HG03103 (cell line): Measurements from ENCODE around the gene MTCL1.

Source experiments
- ATAC-seq: cut with Tn5 transposase; IDR thresholded peaks from one replicate; pipeline ENCODE4 v1.9.1; 2021; ENCODE audit warnings: low read depth; ENCODE audit not compliant: unreplicated experiment

MTCL1 gene

DNA sequence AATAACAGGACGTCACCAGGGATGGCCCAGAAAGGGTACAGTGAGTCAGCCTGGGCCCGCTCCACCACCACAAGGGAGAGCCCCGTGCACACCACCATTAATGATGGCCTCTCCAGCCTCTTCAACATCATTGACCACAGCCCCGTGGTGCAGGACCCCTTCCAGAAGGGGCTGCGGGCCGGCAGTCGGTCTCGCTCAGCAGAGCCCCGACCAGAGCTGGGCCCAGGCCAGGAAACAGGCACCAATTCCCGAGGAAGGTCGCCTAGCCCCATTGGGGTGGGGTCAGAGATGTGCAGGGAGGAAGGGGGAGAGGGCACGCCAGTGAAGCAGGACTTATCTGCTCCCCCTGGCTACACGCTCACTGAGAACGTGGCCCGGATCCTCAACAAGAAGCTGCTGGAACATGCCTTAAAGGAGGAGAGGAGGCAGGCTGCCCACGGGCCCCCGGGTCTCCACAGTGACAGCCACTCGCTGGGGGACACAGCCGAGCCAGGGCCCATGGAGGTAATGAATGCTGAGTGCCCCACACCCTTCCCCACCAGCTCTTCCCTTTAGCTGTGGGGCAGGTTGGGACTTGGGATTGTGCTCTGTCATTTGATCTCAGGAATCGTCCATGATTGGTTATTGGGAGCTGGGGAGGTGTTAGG is 120.5 kb downstream of the MTCL1 start:
- no peak for ATAC-seq

DNA sequence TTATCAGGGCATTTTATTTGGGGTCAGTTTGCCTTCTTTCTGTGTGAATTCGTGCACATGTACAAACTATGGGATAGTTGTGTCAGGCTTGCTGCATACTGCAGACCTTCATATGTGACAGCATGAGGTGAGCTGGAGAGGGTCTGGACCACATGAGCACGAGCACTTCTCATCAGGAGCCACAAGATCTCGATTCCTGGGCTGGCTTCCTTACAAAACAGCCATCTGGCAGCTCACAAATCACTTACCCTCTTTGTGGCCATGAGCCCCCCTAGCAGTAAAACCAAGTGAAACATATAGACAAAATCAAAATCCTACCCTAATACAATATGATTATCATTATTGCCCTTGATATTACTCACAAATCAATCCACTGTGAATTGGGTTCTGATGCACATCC is 121.2 kb downstream of the MTCL1 start:
- ATAC-seq: no peak

DNA sequence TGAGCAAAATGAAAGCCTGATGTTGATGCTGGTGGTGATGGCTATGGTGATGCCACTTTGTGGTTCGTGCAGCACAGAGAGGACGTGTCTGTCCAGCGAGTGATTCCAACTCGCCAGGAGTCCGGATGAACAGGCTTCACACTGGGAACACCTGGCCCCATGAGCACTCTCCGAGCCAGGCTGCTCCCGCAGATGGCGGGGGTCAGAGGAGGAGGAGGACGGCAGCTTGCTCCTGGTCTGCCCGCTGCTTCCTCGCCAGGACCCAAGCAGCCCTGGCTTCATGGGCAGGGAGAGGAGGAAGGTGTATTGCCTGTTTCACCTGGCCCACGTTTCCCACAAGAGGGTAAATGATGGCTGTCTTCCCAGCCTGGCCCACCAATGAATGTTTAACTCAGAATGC is 121.6 kb downstream of the MTCL1 start:
- ATAC-seq: no peak

DNA sequence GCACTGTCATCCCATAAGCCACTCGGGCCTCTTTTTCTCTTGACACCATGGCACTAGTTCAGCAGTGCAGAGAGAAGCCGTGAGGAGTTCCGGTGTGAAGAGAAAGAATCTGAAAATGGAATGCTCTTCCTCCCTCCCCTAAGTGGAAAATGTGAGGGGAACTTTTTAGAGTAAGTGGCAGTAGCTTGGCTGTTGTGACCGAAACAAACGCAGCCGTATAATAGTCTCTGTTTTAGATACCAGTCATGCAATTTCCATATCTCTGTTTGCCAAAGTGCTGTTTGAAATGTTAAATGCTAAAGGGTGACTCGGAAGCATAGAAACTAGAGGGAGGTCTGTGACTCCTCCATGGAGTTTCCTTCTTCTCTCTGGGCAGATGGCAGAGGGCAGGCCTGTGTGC is 122.9 kb downstream of the MTCL1 start:
- no peak for ATAC-seq

DNA sequence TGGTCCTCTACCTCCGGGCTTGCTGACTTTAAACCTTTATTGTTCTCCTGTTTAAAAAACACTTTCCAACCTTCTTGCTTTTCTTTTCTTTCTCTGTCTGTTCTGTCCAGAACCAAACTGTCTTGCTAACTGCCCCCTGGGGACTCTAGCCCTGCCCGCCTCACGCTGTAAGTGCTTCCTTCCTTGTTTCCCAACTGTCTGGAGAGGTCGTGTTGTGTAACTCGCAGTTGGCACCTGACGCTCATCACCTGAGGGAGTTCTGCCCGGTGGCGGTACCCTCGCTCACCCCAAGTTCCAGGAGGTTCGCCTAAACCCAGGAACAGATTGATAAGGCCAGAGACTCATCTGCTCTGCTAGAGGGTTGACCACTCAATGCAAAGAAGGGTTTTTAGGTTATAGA is 123.4 kb downstream of the MTCL1 start:
- no peak for ATAC-seq

DNA sequence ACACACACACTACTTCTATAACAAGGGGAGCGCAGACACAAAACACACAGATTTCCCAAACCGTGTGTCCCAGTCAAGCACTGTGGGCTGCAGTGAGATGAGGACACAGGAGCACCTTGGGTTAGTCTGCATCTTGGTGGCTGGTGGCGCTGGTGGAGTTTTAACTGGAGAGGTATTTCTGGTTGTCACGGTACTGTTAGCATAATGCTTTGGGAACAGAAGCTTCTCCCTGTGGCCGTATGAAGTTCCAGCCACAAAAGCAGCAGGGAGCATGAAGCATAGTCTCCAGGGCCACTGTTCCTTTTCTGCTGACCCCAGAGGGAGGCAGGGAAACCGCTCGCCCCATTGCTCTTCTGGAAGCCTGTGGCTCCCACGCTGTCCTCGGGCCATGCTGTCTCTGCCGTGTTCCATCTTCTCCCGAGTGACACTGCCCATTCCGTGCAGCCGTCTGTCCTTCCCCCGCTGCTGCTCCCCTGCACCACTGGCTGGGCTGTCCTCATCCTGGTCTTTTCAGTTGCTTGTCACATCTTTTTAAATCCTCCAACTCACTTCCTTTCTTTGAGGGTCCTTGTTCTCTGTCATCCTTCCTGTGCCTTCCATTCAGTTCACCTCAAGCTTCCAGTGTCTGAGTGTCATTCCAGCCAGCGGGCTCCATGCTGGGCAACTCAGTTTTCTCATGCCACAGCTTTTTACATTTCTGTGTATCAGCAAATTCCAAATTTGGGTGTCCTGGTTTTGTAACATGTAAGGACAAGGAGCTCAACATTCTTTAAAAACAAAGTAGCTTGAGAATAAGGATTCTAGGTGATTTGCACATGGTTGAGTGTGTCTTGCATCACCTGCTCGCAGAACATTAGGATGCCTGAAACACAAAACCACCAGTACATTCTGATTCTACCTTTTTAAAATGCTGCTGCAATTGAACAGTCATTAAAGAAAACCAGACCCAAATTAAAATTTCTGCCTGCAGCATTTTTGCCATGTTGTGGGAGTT is 125.0 kb downstream of the MTCL1 start:
- ATAC-seq: no peak

DNA sequence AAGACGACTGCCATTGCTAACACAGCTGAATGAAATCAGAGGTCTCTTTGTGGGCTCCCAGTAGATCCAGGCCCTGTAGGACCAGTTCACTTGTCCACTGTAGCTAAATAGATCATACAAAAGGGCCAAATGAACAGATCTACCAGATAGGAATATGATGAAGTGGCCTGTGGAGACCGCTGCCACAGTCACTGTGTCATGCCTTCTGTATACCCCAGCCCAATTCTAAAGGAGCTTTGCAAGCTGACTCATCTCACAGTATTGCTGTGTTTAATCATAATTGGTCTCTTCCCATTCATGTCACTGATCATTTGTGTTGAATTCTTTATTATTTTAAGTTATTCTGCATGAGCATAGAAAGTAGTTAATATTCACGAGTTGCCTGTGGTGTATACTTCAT is 125.8 kb downstream of the MTCL1 start:
- no peak for ATAC-seq

DNA sequence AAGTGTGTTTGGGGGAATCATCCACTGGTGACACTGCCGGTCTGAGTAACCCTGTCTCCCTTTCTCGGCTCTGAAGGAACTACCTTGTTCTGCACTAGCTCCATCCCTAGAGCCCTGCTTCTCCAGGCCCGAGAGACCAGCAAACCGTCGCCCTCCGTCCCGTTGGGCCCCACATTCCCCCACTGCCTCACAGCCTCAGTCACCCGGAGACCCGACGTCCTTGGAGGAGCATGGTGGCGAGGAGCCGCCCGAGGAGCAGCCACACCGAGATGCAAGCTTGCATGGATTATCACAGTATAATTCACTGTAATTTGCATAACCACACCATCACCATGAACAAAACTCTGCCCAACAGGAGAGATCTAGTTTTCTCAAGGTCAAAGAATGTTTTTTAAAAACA is 126.2 kb downstream of the MTCL1 start:
- no peak for ATAC-seq

DNA sequence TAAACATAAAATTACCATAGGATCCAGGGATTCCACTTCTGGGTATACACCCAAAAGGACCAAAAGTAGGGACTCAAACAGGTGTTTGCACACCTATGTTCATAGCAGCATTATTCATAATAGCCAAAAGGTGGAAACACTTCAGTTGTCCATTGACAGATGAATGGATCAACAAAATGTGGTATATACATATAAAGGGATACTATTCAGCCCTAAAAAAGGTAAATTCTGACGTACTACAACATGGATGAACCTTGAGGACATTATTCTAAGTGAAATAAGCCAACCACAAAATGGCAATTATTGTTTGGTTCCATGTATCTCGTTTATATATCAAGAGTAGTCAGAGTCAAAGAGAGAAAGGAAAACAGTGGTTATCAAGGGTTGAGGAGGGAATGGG is 128.1 kb downstream of the MTCL1 start:
- no peak for ATAC-seq

DNA sequence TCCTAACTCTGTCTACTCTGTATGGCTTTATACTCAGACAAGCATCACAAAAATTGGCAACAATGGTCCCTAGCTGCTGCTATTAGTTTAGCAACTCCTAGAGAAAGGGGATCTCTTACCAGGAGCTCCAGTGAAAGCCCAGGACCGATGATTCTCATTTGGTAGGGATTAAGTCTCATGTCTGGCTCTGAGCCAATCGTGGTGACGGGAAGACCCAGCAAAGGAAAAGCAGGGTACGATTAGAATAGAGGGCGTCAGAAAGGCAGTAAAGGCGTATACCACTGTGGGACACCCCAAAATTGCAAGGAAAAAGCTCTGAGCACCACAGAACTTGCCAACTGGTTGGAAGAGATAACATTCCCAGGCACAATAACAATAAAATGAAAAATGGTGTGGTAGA is 129.5 kb downstream of the MTCL1 start:
- no peak for ATAC-seq

DNA sequence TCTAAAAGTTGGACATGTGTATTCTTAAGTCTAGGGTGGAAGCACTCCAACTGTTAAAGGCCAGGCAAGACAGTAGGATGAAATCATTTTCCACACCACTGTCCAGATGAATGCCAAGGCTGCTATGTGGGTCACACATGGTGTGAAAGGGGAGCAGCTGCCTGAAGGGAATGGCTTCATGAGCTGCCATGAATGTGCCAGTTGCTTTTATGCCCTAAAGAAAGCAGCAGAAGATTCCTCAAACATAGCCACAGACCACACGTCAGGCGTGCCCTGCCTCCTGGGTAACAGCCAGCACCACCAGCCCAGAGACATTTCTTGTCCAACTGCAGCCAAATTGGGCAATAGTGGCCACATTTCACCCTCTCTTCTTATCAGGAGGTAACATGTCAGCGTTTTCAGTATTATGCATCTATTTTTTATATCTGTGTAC is 130.2 kb downstream of the MTCL1 start:
- ATAC-seq: no peak

DNA sequence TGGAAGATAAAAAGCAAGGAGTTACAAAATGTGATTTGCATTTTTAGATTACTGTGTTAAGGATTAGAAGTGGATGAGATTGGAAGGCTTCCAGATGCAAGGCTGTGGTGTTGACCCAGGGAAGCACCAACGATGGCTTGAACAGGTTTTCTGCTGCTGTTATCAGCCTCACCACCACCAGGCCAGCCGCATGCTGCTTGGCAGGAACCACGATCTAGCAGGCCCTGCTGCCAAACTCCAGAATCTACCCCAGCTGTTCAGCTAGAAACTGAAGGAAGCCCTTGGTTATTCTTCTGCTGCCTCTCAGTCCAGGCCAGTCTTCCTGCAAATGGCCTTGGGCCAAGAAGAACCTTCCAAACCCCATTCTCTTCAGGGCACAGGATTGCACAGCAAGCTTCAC is 133.9 kb downstream of the MTCL1 start:
- ATAC-seq: no peak

DNA sequence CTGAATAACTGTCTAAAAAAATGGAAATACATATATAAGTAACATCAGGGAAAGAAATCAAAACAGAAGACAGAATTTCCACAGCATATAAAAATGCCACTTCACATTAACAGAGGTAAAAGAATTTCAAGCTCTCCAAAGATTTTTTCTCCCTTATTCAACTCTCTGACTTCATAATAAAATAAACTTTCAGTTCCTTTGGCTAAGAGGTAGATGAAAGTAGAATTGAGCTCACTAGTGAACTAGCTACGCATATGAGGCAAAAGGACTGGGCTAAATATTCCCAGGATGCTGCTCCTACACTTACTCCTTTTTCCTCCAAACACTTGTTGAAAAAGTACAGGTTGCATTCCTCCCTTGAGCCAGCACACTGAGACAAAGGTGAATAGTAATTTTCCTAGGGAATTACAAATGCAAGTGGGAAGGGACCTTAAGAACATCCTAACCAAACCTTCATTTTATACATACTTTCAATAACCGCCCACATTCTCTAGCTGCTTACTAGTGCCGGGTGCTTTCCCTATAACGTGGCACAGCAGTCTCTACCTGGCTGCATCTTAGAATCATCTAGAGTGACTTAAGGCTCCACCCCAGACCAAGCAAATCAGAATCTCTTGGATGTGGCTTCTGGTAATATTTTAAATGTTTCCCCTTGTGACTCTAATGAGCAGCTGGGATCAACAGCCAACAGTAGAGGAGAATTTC is 136.6 kb downstream of the MTCL1 start:
- no peak for ATAC-seq

DNA sequence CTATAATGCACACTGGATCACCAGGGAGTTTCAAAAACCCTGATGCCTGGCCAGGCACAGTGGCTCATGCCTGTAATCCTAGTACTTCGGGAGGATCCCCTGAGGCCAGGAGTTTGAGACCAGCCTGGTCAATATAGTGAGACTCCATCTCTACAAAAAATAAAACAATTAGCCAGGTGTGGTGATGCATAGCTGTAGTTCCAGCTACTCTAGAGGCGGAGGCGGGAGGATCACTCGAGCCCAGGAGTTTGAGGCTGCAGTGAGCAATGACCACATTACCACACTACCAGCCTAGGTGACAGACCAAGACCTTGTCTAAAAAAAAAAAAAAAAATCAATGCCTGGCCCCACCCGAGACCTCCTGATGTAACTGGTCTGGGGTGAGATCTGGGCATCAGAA is 137.2 kb downstream of the MTCL1 start:
- ATAC-seq: no peak

DNA sequence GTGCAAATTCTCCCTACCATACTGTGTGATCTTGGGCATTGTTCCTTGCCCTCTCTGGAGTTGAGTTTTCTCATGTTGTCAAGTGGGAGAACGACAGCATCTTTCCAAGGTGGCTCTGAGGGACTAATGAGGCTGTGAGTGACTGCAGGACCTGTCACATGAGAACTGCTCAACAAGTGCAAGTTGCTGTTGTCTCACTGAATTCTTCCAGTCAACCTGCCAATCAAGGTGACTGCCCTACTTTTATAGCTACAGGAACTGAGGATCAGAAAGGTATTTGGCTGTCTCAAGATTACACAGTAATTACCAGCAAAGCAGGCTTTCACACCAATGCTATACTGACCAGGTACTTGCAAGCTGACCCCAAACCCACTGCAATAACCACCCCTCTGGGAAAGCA is 137.6 kb downstream of the MTCL1 start:
- ATAC-seq: no peak

DNA sequence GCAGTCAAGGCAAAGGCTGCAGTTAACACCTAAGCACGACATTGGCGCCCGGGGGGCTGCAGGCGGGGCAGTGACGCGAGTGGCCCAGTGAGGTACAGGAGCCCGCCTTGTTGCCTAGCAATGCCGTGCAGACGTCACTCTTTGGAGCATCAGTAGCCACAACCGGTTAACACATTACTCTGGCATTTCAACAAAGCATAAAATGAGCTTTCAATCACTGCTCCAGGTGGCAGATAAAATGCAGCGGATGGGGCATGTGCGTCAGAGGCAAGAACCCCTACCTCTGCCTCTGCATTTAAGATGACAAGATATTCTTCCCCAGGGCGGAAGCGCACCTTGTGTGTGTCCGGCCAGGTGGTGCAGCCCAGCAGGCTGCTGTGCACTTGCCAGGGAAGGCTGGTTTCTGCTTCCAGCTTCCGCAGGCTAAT is 139.4 kb downstream of the MTCL1 start:
- no peak for ATAC-seq

DNA sequence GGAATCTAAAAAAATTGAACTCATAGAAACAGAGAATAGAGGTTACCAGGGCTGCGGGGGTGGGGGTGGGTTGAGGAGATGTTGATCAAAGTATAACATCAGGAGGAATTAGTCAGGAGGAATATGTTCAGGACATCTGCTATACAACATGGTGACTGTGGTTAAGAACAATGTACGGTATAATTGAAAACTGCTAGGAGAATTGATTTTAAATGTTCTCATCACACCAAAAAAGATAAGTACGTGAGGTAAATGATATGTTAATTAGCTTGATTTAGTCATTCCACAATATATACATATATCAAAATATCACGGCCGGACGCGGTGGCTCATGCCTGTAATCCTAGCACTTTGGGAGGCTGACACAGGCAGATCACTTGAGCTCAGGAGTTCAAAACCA is 140.2 kb downstream of the MTCL1 start:
- ATAC-seq: no peak

DNA sequence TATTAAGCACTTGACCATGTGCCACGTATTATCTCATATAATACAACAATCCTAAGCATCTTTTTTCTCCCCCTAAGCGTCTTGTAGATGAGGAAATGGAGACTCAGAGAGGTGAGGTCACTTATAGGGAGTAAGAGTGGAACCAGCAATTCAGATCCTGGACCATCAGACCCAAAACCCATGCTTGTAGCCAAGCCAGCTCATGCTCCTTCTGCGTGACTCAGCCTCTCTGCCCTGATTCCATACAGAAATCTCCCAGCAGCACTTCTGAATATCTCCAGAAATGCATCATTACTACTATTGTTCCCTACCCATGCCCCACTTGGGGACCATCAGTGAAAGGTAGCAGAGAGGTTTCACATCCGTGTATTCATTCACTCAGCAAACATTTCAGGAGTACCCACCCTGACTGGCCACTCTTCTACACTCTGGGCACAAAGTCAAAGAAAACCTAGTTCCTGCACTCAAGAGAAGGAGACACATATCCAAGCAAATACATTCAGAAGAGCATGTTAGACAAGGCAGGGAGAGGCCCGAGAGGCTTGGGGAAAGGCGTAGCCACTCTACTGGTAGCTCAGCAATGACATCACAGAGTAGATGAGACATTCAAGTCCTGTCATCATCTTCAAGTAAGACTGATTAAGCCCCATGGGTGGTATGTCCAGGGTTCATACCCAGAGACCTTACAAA is 141.9 kb downstream of the MTCL1 start:
- ATAC-seq: no peak

DNA sequence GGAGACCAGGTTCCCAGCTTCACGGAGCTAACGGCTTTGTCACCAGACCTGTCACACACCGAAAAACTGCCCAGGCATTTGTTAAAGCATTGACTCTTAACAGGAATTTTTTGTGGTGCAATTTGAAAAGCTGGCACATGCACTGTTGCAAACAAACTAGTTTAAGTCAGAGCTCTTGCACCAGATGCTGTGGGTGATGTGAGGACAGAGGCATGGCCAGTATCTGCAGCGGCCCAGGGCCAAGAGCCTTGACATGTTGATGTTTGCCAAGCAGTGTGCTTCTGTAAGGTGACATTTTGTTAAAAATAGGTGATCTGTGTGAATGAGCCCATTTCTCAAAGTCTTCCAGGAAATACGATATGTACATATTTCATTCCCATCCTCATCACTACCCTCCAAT is 142.5 kb downstream of the MTCL1 start:
- no peak for ATAC-seq

DNA sequence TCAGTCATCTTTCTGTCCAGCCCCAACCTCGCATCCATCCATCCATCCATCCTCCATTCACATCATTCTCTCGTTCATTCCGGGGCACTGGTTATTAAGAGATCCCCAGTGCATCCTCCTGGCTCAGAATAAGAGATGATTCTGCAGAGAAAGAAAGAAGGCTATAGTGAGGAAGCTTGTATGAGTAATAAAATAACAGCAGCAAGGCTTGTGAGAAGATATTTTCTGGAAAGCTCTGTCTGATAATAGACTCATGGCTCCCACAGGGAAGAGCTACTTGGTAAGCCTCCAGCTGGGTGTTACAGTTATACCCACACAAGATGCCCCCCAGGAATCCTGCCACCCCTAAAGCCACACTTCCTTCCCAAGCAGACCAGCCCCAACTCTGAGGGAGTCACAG is 143.2 kb downstream of the MTCL1 start:
- no peak for ATAC-seq

DNA sequence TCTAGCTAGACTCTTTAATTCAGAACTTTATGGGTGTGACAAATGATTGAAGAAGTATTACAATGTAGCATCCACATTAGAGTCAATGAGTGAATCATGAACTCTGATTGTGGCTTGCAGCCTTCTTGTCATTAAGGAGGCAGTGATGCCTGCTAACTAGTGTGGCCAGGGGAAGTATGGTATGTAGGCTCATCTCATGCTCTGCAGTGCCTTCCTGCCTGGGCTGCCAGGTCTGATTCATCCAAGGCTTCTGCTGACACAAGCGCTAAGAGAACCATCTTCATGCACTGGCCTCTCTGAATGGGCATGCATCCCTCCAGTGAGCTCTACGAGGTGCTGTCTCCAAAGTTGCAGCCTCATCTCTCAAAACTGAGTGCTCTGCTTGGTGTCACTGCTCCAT is 144.3 kb downstream of the MTCL1 start:
- no peak for ATAC-seq
